Activated CD8-positive, alpha-beta T cell treated with anti-CD3 and anti-CD28 coated beads for 36 hours (primary cell): Measurements from ENCODE around the gene RMRP. TPM values are rescaled to one million over a fixed set of nuclear protein-coding genes. Genes with fewer than 3 reads are reported as not detected.
A peak's percentile ranks its signal among the peaks of the same experiment; 100 is the strongest.

ENCODE experiments used
- ATAC-seq: fragments of 200-7000 bp; cut with Tn5 transposase; one replicate; pipeline ENCODE4 v1.10.0; 2021; ENCODE audit warnings: mild to moderate bottlenecking, moderate library complexity
- CTCF ChIA-PET: fragments of 350-600 bp; sonication (Branson Sonifier 250); formaldehyde crosslinking; loops from one replicate; lab custom pipeline; 2021; ENCODE audit warnings: antibody characterized with exemption; lab: Charles Lee
- POLR2A ChIA-PET: fragments of 350-600 bp; sonication (Branson Sonifier 250); formaldehyde crosslinking; loops from one replicate; lab custom pipeline; 2021; ENCODE audit warnings: antibody characterized with exemption; lab: Charles Lee
- DNase-seq: peaks from one replicate; pipeline ENCODE4 v3.0.0-alpha.2; 2020
- H3K27ac Mint-ChIP-seq: one replicate; pipeline ENCODE4 v1.8.0; 2021; ENCODE audit warnings: mild to moderate bottlenecking, mixed read lengths
- H3K27me3 Mint-ChIP-seq: one replicate; pipeline ENCODE4 v1.8.0; 2021; ENCODE audit warnings: mixed read lengths
- H3K36me3 Mint-ChIP-seq: one replicate; pipeline ENCODE4 v1.8.0; 2021; ENCODE audit warnings: low read depth, mixed read lengths
- H3K4me1 Mint-ChIP-seq: one replicate; pipeline ENCODE4 v1.8.0; 2021; ENCODE audit warnings: low read depth, mixed read lengths
- H3K4me3 Mint-ChIP-seq: one replicate; pipeline ENCODE4 v1.8.0; 2021; ENCODE audit warnings: mild to moderate bottlenecking, moderate library complexity, mixed read lengths
- H3K9me3 Mint-ChIP-seq: one replicate; pipeline ENCODE4 v1.8.0; 2021; ENCODE audit warnings: mixed read lengths
- intact Hi-C: fragments of 100-400 bp; cut with micrococcal nuclease; formaldehyde crosslinking; loops from one replicate; pipeline ENCODE4 v1.10.0; 2022
- total RNA-seq, 2 experiments: library from RNA; stranded (reverse); gene quantifications; one replicate each; pipeline ENCODE4 v1.2.3, GENCODE V29; 2021
- TF ChIP-seq, protein P1 (sequence below): fragments of 200-600 bp; IDR thresholded peaks from one replicate; pipeline ENCODE4 v1.8.0; 2022; ENCODE audit warnings: antibody characterized with exemption, mild to moderate bottlenecking

The RMRP gene
- total RNA-seq, 2 experiments from 2014 or later, result 13,164 to 13,311 TPM

DNA sequence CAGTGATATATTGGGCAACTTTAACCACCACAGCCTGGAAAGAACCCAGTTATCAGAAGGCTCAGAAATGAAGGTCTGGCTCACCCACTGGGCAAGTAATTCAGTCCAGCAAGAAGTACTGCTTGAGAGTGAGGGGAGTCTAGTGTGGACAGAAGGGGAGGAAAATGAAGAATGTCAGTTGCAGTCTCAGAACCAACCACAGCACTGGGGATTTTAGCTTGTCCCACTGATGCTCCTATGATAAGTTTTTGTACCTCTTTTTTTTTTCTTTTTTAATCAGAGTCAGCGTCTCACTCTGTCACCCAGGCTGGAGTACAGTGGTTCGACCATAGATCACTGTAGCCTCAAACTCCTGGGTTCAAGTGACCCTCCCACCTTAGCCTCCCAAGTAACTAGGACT is 30.2 kb downstream of the RMRP start:
- no peak for DNase-seq
- Mint-ChIP-seq H3K27me3 (no peaks in the 10 kb centered on the region), H3K27ac (peak overlapping the region; percentile 7), H3K4me3 (no peak overlapping the region), H3K9me3 (no peaks in the 10 kb centered on the region), H3K36me3 (no peaks in the 10 kb centered on the region), H3K4me1 (peaks cover 16% of the 10 kb centered on the region)
- no peak for ATAC-seq
- POLR2A ChIA-PET, result interaction anchor here (3.0 kb wide), 1 partner anchor 20 kb away, joined by 8 read pairs; no protein-coding TSS in a partner anchor
- TF ChIP-seq, protein P1, sequence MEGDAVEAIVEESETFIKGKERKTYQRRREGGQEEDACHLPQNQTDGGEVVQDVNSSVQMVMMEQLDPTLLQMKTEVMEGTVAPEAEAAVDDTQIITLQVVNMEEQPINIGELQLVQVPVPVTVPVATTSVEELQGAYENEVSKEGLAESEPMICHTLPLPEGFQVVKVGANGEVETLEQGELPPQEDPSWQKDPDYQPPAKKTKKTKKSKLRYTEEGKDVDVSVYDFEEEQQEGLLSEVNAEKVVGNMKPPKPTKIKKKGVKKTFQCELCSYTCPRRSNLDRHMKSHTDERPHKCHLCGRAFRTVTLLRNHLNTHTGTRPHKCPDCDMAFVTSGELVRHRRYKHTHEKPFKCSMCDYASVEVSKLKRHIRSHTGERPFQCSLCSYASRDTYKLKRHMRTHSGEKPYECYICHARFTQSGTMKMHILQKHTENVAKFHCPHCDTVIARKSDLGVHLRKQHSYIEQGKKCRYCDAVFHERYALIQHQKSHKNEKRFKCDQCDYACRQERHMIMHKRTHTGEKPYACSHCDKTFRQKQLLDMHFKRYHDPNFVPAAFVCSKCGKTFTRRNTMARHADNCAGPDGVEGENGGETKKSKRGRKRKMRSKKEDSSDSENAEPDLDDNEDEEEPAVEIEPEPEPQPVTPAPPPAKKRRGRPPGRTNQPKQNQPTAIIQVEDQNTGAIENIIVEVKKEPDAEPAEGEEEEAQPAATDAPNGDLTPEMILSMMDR, result no peak
- intact Hi-C loops, result no loop called here
- CTCF ChIA-PET, result interaction anchor here (1.8 to 4.6 kb wide), 3 partner anchors 8 to 36 kb away, joined by 6 to 25 read pairs (median 12); partner anchors contain the start of gene ARHGEF39

- Mint-ChIP-seq H3K4me1 (peaks cover 53% of the 10 kb centered on the region), H3K9me3 (no peaks in the 10 kb centered on the region), H3K27ac (peak overlapping the region; percentile 96), H3K36me3 (no peaks in the 10 kb centered on the region), H3K4me3 (peak overlapping the region; percentile 86), H3K27me3 (no peaks in the 10 kb centered on the region)
- ATAC-seq (peak; percentile 61), DNase-seq (peak; percentile 74)
- POLR2A ChIA-PET, result interaction anchor here (0.8 to 2.8 kb wide), 15 partner anchors 9 to 112 kb away, joined by 3 to 13 read pairs (median 7); partner anchors contain the start of genes ARHGEF39, CREB3, TESK1 and TLN1
- TF ChIP-seq, protein P1, result no peak
- CTCF ChIA-PET, result interaction anchor here (0.7 to 2.8 kb wide), 13 partner anchors 9 to 720 kb away, joined by 3 to 39 read pairs (median 5); partner anchors contain the start of genes ARHGEF39, CCDC107, RMRP and SIT1
- intact Hi-C loops, result loop anchor here (2.0 kb wide), 1 partner anchor 29 kb away; no protein-coding TSS in a partner anchor
These were observed 38.0 kb downstream of the RMRP start for GRCh38 chr9:35619800-35620158.

DNA sequence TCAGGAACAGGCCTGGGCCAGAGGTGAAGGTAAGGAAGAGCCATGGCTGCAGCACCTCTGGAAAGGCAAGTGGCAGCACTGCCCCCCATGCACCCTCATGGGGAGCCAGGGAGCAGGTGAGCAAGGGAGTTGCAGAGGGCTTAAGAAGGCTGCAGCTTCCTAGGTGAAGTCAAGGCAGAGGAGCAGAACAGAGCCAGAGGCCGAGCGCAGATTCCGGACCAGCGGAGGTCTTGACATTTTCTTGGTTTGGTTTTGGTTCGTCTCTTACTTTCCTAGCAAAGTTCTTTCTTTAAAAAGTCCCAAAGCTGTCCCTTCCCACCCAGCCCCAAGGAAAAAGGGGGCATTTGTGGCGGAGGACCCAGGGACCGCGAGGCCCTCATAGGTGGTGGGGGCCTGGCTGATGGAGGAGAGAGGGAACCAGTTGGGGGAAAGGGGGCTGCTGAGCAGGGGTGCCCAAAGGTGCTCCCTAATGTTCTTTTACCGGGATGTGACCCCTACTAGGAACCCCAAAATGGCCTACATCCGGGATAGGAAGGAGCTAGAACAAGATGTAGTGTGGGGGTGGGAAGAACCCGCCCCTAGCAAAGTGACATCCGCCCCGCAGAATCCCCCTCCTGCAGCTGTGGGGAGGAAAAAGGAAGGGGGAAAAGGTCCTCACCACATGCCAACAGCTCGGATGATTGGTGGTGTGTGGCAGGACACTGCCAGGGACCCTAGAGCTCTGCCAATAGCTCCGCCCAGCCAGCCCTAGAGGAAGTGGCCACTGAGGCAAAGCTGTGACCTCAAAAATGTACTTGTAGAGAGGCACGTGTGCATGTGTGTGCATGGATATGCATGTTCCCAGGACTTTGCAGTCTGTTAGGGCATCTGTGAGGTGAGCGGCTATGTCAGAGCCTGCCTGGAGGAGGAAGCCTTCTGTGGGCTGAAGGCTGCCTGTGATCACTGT is 38.7 kb downstream of the RMRP start:
- TF ChIP-seq, protein P1, result no peak
- ChIA-PET CTCF (interaction anchor here (0.7 to 2.8 kb wide), 14 partner anchors 8 to 719 kb away, joined by 3 to 39 read pairs (median 8); partner anchors contain the start of genes ARHGEF39, CCDC107, RMRP and SIT1), POLR2A (interaction anchor here (0.6 to 2.8 kb wide), 15 partner anchors 8 to 113 kb away, joined by 3 to 13 read pairs (median 7); partner anchors contain the start of genes ARHGEF39, CREB3, TESK1 and TLN1)
- peak overlapping the region; percentile 86 for H3K4me3 Mint-ChIP-seq
- no peaks in the 10 kb centered on the region for H3K27me3 Mint-ChIP-seq
- peak overlapping the region; percentile 96 for H3K27ac Mint-ChIP-seq
- peaks cover 53% of the 10 kb centered on the region for H3K4me1 Mint-ChIP-seq
- ATAC-seq, result peak; percentile 74
- DNase-seq, result peak; percentile 89
- no peaks in the 10 kb centered on the region for H3K9me3 Mint-ChIP-seq
- H3K36me3 Mint-ChIP-seq, result no peaks in the 10 kb centered on the region
- intact Hi-C loops, result loop anchor here (2.0 kb wide), 1 partner anchor 30 kb away; no protein-coding TSS in a partner anchor

DNA sequence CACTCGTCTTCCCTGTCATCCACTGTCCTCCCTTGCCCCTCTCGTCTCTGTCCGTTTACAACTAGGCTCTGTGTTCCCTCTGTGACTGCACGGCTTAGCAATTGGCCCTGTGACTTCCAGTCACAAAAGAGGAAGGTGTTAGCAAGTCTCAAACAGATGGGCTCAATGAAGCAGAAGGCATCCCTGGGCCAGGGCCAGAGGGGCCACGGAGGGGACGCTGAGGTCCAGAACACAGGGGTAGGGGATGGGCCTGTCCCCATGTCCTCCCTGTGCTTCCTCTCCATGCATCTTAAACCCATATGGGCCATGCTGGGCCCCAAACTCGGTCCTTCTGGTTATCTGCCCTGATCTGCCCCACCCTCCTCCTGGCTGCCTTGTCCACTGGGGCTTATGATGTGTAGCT is 39.5 kb downstream of the RMRP start, which contains the start of gene CD72:
Gene CD72, minus strand, starts transcription at position 89 of the 403 bp plus-strand sequence. CDS start 110 bp downstream, outside the sequence.
- intact Hi-C loops, result loop anchor here (2.0 kb wide), 1 partner anchor 30 kb away; no protein-coding TSS in a partner anchor
- Mint-ChIP-seq H3K4me1 (peaks cover 53% of the 10 kb centered on the region), H3K27me3 (no peaks in the 10 kb centered on the region), H3K36me3 (no peaks in the 10 kb centered on the region), H3K4me3 (peak within 1 kb of the TSS; percentile 86), H3K27ac (peak within 1 kb of the TSS; percentile 96), H3K9me3 (no peaks in the 10 kb centered on the region)
- CTCF ChIA-PET, result interaction anchor here (1.9 to 4.1 kb wide), 4 partner anchors 13 to 29 kb away, joined by 5 to 44 read pairs (median 11); partner anchors contain the start of genes SIT1 and TESK1
- POLR2A ChIA-PET, result interaction anchor here (0.5 to 3.6 kb wide), 6 partner anchors 10 to 47 kb away, joined by 3 to 18 read pairs (median 9); partner anchors contain the start of genes ARHGEF39 and TESK1
- TF ChIP-seq, protein P1, result no peak
- ATAC-seq, result no peak
- DNase-seq, result no peak
